ENCODE data around the gene CCNL2. TPM values are rescaled to one million over a fixed set of nuclear protein-coding genes. Genes with fewer than 3 reads are reported as not detected.
"Not testable (repeated sequence)": the region's sequence is repeated elsewhere in the genome, so short reads cannot be mapped to it uniquely, and the experiment has no call there.

The CCNL2 gene
- total RNA-seq, 4 donors from 2014 or later, result 122 to 249 (median 142) TPM

DNA sequence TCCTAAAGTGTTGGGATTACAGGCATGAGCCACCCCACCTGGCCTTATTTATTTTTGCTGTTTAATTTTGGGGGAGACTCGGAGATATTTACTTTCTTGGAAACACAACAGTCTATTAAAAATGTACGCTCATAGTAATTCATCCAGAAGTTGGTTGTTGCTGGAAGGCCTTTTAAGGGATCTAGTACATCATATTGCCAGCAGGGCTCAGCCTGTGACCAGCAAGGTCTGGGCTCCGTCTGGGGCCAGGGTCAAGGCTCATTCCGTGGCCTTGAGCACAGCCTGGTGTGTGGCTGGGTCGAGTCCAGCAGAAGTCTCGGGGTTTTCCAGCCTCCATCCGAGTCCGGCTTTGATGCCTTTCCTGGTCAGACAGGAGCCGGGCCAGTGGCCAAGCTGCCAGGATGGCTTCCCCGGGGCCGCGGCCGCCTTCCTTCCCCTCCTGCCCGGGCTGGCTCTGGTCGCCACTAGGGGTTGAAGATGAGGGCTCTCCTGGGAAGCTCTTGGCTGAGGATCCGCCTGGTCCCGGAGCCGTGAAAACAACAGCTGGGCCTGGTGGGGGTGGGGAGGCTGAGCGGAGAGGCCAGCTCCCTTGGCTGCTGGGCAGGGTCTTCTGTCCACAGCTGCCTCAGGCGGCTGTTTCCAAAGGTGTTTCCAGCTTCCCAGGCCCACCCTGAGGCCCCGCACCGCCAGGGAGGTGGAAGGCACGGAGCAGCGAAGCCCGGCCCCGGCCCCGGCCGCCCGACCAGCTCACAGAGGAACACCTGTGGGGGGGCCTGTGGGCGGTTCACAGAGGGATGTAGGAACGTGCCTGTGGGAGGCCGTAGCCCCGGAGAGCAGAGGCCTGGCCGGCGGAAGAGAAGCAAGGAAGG lies 31.2 kb upstream of the CCNL2 start:
- intact Hi-C loops (cut with DNase I; ENCODE audit: low total_unique reads), result no loop called here
- 49 to 64% methylated on average over 18 to 30 of the region's 35 CpGs for WGBS, 2 donors
- DNase-seq (ENCODE audit: low spot score in 2 of 2), result peak in 1 of 2 donors; percentile 87
- no peak overlapping the region for H3K4me3 ChIP-seq (ENCODE audit: low read depth, poor library complexity, severe bottlenecking)
- TF ChIP-seq POLR2A (IDR thresholded peaks at IDR 0.05), result no peak
- TF ChIP-seq, protein P1, sequence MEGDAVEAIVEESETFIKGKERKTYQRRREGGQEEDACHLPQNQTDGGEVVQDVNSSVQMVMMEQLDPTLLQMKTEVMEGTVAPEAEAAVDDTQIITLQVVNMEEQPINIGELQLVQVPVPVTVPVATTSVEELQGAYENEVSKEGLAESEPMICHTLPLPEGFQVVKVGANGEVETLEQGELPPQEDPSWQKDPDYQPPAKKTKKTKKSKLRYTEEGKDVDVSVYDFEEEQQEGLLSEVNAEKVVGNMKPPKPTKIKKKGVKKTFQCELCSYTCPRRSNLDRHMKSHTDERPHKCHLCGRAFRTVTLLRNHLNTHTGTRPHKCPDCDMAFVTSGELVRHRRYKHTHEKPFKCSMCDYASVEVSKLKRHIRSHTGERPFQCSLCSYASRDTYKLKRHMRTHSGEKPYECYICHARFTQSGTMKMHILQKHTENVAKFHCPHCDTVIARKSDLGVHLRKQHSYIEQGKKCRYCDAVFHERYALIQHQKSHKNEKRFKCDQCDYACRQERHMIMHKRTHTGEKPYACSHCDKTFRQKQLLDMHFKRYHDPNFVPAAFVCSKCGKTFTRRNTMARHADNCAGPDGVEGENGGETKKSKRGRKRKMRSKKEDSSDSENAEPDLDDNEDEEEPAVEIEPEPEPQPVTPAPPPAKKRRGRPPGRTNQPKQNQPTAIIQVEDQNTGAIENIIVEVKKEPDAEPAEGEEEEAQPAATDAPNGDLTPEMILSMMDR (IDR thresholded peaks at IDR 0.05), result no peak

DNA sequence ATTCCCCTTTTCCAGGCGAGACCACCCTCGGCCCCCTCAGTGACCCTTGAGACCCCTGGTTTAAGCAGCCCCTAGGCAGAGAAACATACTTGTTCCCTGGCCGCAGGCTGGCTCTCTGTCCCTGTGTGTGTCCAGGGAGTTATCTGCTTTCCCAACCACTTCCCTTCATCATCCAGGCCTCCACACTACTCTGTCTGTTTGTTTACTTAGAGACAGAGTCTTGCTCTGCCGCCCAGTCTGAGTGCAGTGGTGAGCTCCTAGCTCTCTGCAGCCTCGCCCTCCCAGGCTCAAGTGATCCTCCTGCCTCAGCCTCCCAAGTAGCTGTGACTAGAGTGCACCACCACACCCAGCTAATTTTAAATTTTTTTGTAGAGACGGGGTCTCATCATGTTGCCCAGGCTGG lies 30.5 kb upstream of the CCNL2 start:
- 71 to 74% methylated on average over 6 of the region's 6 CpGs for WGBS, 2 donors
- intact Hi-C loops (cut with DNase I; ENCODE audit: low total_unique reads), result no loop called here

DNA sequence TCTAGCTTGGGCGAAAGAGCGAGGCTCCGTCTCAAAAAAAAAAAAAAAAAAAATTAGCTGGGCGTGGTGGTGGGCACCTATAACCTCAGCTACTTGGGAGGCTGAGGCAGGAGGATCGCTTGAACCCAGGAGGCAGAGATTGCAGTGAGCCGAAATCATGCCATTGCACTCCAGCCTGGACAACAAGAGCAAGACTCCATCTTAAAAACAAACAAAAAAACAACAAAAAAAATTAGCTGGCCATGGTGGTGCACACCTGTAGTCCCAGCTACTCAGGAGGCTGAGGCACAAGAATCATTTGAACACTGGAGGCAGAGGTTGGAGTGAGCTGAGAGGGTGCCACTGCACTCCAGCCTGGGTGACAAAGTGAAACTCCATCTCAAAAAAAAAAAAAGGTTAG lies 29.8 kb upstream of the CCNL2 start:
- intact Hi-C loops (cut with DNase I; ENCODE audit: low total_unique reads), result not testable (repeated sequence)
- WGBS, 2 donors, result 92 to 93% methylated on average over 6 of the region's 6 CpGs

More for the DNA sequence above, 30.5 kb upstream of the CCNL2 start:
- DNase-seq (ENCODE audit: low spot score in 2 of 2), result no peak
- no peak for TF ChIP-seq POLR2A (IDR thresholded peaks at IDR 0.05)
- TF ChIP-seq, protein P1 (IDR thresholded peaks at IDR 0.05), result no peak
- H3K4me3 ChIP-seq (ENCODE audit: low read depth, poor library complexity, severe bottlenecking), result no peak overlapping the region

DNA sequence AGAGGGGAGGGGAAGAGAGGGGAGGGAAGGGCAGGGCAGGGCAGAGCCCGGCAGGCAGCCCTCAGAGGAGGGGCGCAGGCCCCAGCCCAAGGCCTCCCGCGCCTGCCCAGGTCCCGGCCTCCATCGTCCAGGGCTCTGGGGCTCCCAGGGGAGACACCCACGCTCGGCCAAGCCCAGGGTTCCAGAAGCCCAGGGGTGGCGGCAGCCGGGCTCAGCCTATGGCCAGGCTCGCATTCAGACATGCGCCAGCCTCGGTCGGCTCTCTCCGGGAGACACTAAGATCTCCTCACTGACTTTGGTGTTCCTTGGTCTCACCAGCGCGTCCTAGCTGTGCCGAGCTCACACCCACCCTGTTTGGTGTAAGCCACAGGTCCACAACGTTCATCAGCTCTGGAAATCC lies 29.0 kb upstream of the CCNL2 start:
- no peak overlapping the region for H3K4me3 ChIP-seq (ENCODE audit: low read depth, poor library complexity, severe bottlenecking)
- intact Hi-C loops (cut with DNase I; ENCODE audit: low total_unique reads), result no loop called here
- TF ChIP-seq, protein P1 (IDR thresholded peaks at IDR 0.05), result no peak
- TF ChIP-seq POLR2A (IDR thresholded peaks at IDR 0.05), result no peak
- 77 to 83% methylated on average over 18 to 19 of the region's 19 CpGs for WGBS, 2 donors
- no peak for DNase-seq (ENCODE audit: low spot score in 2 of 2)

More for the DNA sequence above, 29.8 kb upstream of the CCNL2 start:
- H3K4me3 ChIP-seq (ENCODE audit: low read depth, poor library complexity, severe bottlenecking); DNase-seq (ENCODE audit: low spot score in 2 of 2): not testable (repeated sequence)

DNA sequence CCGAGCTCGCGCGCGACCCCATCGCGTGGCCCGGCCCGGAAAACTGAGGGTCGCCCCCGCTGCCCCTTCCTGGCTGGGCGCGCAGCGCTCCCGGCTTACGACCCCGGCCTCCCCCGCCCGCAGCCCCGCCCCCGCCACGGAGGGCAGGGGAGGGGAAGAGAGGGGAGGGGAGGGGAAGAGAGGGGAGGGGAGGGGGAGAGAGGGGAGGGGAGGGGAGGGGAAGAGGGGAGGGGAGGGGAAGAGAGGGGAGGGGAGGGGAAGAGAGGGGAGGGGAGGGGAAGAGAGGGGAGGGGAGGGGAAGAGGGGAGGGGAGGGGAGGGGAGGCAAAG lies 28.6 kb upstream of the CCNL2 start:
- DNase-seq (ENCODE audit: low spot score in 2 of 2), result no peak
- intact Hi-C loops (cut with DNase I; ENCODE audit: low total_unique reads), result no loop called here
- 0% methylated on average over 6 of the region's 22 CpGs; no CpG with 5 or more reads in 1 of the 2 donors for WGBS, 2 donors
- TF ChIP-seq, protein P1 (IDR thresholded peaks at IDR 0.05), result no peak
- no peak for TF ChIP-seq POLR2A (IDR thresholded peaks at IDR 0.05)
- peak overlapping the region; percentile 35 for H3K4me3 ChIP-seq (ENCODE audit: low read depth, poor library complexity, severe bottlenecking)

DNA sequence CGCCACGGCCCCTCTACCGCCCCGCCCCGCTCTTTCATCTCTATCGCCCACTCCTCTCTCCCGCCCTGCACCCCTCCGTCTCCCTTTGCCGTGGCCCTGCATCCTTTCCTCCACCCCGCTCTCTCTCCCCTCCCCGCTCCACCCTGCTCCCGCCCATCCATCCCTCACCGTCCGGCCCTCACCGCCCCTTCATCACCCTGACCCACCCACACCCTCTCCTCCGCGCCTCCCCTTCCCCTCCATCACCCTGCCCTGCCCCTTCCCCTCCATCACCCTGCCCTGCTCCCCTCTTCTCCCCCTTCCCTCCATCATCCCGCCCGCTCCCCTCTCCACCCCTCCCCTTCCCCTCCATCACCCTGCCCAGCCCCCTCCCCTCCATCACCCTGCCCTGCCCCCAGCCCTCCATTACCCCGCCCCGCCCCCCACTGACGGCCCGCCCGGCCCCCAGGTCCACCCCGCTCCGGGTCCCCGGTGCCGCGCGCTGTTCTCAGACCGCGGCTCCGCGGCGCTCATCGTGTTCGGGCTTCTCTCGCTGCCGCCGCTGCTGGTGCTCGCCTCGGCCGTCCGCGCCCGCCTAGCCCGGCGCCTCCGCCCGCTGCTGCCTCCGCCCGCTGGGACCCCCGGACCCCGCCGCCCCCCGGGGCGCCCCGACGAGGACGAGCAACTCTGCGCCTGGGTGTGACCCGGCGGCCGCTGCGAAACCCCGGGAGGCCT lies 28.1 kb upstream of the CCNL2 start:
- 22 to 32% methylated on average over 19 to 44 of the region's 66 CpGs for WGBS, 2 donors

More for the DNA sequence above, 28.1 kb upstream of the CCNL2 start:
- intact Hi-C loops (cut with DNase I; ENCODE audit: low total_unique reads), result no loop called here
- TF ChIP-seq POLR2A (IDR thresholded peaks at IDR 0.05), result no peak
- peak overlapping the region; percentile 35 for H3K4me3 ChIP-seq (ENCODE audit: low read depth, poor library complexity, severe bottlenecking)
- DNase-seq (ENCODE audit: low spot score in 2 of 2), result no peak

Data from lower leg skin (tissue), 4 donors.